ENCODE results near the gene UBL4A.
A peak's percentile ranks its signal among the peaks of the same experiment; 100 is the strongest.

GRCh38 chrX:154478728-154479622 lies 7.4 kb downstream of the UBL4A start, which contains the start of gene LAGE3:
- TF ChIP-seq CTCF (IDR thresholded peaks at IDR 0.05) (no peak), TAF1 (IDR thresholded peaks at IDR 0.05; ENCODE audit: borderline replicate concordance, low read depth, low read length) (no peak), FOXM1 (IDR thresholded peaks at IDR 0.05; ENCODE audit: low read depth) (no peak), IRF3 (IDR thresholded peaks at IDR 0.05; ENCODE audit: low read depth, low read length) (no peak), POLR2AphosphoS5 (IDR thresholded peaks at IDR 0.05; ENCODE audit: low read depth, low read length) (0 out of 2 replicates have a peak, but pooled peaks have one; percentile 20), YY1 (IDR thresholded peaks at IDR 0.05; ENCODE audit: low read depth) (no peak), GABPA (IDR thresholded peaks at IDR 0.05; ENCODE audit: low read depth) (no peak)
